ENCODE measurements around the gene ZDHHC5.

The ZDHHC5 gene

DNA sequence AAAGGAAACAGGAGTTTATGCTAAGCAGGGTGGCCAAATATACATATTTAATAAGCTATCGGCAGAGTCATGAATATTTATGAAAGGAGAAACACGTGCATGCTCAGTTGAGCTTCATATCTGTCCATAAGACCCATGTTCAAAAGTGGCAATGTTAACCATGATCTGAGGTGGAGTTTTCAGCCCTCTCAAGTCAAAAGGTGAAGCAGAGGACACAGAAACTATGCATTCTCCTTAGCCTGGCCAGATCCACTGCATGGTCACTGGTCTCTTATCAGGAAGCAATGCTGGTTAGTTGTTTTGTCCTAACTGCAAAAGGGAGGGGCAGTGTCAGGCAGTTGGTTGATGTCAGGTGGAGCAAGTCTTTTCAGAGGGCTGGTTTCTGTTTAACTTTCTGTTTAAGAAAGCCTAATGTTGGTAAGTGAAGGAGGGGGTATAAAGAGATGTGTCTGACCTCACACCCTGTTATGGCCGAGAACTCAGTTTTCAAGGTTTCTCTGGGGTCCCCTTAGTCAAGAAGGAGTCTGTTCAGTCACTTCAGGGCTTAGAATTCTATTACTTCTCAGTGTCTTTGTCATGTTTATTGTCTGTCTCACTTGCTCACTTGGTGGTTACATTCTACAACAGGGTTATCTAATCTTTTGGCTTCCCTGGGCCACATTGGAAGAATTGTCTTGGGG, 67.8 kb downstream of the ZDHHC5 start:
- no peak for DNase-seq

DNA sequence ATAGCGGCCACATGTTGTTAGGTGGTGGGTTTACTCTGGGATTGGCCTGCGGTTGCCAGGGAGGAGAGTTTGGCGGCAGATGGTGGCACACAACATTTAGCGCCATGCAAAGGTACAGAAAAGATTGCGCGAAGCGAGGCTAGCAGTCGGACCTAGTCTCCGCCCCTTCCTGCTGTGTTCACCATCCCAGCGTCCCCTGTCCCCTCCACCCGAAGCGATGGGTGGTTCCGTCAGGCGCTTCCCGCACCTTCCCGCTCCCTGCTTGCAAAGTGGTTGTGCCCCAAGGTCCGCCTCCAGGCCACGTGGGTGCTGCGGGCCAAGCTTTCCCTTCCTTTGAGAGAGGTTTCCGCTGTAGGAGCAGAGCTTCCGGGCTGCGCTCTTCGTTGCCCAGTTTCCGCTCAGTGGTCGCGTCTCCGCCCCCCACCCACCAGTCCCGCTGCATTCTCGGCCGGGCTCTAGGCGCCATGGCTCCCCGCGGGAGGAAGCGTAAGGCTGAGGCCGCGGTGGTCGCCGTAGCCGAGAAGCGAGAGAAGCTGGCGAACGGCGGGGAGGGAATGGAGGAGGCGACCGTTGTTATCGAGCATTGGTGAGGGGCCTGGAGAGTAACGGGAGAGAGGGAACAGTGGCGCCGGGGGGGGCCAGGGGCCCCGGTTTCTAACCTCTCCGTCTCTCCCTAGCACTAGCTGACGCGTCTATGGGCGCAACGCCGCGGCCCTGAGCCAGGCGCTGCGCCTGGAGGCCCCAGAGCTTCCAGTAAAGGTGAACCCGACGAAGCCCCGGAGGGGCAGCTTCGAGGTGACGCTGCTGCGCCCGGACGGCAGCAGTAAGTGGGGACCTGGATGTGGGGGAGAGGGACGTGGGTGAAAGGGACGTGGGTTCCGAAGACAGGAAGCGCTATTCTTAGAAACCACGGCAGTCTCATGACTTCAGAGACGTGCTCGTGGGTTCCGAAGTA, 73.5 kb downstream of the ZDHHC5 start, which contains the start of gene SELENOH:
TSS of gene SELENOH (plus strand) at position 360 of the 955 bp plus-strand sequence. CDS start at position 465, 105 bp downstream.
- DNase-seq: peak; percentile 98

DNA sequence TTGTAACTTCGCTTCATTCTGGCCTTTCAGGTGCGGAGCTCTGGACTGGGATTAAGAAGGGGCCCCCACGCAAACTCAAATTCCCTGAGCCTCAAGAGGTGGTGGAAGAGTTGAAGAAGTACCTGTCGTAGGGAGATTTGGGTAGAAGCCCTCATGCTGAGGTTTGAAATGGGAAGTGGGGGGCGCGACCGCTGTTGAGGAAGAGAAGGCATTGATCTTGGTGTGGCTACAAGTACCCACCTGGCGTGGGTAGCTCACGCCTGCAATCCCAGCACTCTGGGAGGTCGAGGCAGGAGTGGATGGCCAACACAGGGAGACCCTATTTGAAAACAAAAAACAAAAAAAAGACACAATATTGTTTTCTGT, 74.2 kb downstream of the ZDHHC5 start:
- peak; percentile 41 for DNase-seq

DNA sequence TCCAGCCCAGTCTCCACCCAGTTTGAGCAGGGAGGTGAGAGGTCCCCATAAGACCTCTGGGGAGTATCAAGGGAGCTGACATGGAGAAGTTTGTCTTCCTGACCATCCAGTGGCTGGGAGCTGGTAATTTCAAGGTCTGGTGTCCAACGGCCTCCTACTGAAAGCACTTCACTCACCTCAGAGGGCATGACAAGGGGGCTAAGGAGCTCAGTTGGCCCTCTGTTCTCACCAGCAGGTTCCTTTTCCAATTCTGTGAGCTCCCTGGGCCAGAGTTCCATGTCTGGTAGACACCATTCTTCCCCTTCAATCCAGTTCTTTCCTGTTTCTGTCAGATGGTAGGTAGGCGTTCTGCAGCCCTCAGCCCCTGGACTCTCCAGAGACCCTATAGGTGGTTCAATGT, 76.4 kb downstream of the ZDHHC5 start:
- no peak for DNase-seq

DNA sequence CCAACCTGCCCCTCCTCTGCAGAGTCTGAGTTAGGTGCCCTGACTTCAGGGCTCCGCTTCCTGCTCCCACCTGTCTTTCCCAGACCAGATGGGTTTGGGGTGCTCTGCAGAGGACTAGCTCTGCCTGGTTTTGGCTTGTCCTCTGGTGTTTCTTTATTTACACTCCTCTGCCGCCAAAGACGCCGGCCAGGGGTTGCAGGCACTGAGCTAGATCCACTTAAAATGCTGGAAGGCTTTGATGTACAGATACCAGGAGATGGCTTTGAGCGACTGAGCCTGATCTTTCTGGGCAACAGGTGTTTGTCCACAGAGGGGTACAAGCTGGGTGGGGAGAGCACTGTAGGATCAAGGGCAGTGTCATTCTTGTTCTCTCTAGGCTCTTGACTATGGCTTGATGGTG, 77.3 kb downstream of the ZDHHC5 start:
- no peak for DNase-seq

DNA sequence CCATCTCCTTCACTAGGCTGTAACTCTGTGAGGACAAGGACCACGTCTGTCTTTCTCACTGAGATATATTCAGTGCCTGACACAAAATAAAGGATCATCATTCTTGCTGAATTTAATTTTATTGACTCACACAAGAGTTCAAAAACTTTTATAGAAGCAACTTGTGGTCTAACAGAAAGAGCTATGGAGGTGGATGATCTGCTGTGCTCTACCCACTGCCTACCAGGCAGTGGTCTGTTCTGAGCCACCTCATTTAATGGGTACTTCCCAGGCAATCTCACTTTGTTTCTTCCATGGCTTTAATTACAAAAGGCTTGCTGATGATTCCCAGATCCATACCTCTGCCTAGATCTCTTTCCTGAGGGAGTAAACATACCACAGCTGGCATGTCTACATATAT, 79.0 kb downstream of the ZDHHC5 start:
- DNase-seq: no peak

Measured in NCI-H82 (cell line).